Testis (tissue), 2 donors: Measurements from ENCODE around the gene TEN1.

ENCODE experiments used
- POLR2A ChIP-seq: fragments of 450-650 bp; IDR thresholded peaks from one replicate; pipeline ENCODE4 v1.6.1; 2017; ENCODE audit warnings: antibody characterized with exemption, mild to moderate bottlenecking, moderate library complexity
- TF ChIP-seq, protein P1 (sequence below), 3 experiments: fragments of 450-650 bp in 2 of 3; fragments of 200-600 bp in 1 of 3; sonication (generic) in 1 of 3; IDR thresholded peaks; one replicate each; pipeline ENCODE4 v1.5.1; 2016 to 2019; ENCODE audit warnings: antibody characterized with exemption in 3 of 3, mild to moderate bottlenecking in 2 of 3, moderate library complexity in 1 of 3

DNA sequence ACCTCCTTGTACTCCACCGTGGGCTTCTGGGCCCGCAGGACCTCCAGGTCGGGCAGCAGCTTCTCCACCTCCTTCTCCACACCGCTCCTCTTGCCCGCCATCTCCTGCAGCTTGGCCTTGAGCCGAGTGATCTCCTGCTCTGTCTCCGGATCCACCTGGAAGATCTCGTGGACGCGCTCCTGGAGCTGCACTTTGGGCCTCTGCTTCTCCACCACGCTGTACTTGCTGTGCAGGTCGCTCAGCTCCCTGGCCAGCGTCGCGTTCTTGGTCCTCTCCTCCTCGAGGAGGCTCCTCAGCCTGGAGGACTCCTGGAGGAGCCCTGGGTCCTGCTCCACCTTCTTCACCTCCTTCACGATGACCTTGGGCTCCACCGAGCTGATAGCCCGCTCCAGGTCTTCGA, 30.4 kb downstream of the TEN1 start:
- TF ChIP-seq, protein P1, sequence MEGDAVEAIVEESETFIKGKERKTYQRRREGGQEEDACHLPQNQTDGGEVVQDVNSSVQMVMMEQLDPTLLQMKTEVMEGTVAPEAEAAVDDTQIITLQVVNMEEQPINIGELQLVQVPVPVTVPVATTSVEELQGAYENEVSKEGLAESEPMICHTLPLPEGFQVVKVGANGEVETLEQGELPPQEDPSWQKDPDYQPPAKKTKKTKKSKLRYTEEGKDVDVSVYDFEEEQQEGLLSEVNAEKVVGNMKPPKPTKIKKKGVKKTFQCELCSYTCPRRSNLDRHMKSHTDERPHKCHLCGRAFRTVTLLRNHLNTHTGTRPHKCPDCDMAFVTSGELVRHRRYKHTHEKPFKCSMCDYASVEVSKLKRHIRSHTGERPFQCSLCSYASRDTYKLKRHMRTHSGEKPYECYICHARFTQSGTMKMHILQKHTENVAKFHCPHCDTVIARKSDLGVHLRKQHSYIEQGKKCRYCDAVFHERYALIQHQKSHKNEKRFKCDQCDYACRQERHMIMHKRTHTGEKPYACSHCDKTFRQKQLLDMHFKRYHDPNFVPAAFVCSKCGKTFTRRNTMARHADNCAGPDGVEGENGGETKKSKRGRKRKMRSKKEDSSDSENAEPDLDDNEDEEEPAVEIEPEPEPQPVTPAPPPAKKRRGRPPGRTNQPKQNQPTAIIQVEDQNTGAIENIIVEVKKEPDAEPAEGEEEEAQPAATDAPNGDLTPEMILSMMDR (IDR thresholded peaks at IDR 0.05): no peak
- TF ChIP-seq POLR2A: no peak
